ENCODE measurements around the gene PRDM12. TPM values are rescaled to one million over a fixed set of nuclear protein-coding genes. Genes with fewer than 3 reads are reported as not detected.
A peak's percentile ranks its signal among the peaks of the same experiment; 100 is the strongest.

The PRDM12 gene
- total RNA-seq, 3 donors from 2014 or later: not detected

DNA sequence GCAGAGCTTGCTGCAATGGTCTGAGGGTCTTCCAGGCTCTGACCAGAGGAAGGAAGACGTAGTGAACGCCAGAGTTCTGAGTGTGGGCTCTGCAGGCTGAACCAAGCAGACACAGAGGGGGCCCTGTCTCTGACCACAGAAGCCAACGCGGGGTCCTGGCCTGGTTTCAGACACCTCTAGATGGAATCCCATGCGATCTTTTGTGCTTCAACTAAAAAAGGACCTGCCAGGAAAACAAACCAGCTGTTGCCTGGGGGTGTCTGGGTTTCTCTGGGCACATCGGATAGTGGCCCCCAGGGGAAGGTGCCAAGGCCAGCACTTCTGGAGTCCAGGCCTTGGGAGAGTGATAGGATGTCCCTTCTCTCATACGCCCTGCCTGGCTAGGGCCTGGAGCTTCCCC is 12.9 kb downstream of the PRDM12 start:
- DNase-seq (ENCODE audit: low spot score in 2 of 2): no peak
- peaks cover 0 to 5% of the 10 kb centered on the region in 2 donors for H3K27me3 ChIP-seq
- peaks cover 0 to 4% of the 10 kb centered on the region in 2 donors for H3K4me1 ChIP-seq
- H3K4me3 ChIP-seq: no peak overlapping the region
- intact Hi-C loops (cut with DNase I; ENCODE audit: low total_unique reads): no loop called here
- H3K36me3 ChIP-seq: no peaks in the 10 kb centered on the region
- H3K9me3 ChIP-seq: no peaks in the 10 kb centered on the region
- no peak for TF ChIP-seq POLR2AphosphoS5 (IDR thresholded peaks at IDR 0.05)
- no peak for TF ChIP-seq POLR2A (IDR thresholded peaks at IDR 0.05)
- TF ChIP-seq, protein P1, sequence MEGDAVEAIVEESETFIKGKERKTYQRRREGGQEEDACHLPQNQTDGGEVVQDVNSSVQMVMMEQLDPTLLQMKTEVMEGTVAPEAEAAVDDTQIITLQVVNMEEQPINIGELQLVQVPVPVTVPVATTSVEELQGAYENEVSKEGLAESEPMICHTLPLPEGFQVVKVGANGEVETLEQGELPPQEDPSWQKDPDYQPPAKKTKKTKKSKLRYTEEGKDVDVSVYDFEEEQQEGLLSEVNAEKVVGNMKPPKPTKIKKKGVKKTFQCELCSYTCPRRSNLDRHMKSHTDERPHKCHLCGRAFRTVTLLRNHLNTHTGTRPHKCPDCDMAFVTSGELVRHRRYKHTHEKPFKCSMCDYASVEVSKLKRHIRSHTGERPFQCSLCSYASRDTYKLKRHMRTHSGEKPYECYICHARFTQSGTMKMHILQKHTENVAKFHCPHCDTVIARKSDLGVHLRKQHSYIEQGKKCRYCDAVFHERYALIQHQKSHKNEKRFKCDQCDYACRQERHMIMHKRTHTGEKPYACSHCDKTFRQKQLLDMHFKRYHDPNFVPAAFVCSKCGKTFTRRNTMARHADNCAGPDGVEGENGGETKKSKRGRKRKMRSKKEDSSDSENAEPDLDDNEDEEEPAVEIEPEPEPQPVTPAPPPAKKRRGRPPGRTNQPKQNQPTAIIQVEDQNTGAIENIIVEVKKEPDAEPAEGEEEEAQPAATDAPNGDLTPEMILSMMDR (IDR thresholded peaks at IDR 0.05): no peak
- H3K27ac ChIP-seq: no peak overlapping the region

DNA sequence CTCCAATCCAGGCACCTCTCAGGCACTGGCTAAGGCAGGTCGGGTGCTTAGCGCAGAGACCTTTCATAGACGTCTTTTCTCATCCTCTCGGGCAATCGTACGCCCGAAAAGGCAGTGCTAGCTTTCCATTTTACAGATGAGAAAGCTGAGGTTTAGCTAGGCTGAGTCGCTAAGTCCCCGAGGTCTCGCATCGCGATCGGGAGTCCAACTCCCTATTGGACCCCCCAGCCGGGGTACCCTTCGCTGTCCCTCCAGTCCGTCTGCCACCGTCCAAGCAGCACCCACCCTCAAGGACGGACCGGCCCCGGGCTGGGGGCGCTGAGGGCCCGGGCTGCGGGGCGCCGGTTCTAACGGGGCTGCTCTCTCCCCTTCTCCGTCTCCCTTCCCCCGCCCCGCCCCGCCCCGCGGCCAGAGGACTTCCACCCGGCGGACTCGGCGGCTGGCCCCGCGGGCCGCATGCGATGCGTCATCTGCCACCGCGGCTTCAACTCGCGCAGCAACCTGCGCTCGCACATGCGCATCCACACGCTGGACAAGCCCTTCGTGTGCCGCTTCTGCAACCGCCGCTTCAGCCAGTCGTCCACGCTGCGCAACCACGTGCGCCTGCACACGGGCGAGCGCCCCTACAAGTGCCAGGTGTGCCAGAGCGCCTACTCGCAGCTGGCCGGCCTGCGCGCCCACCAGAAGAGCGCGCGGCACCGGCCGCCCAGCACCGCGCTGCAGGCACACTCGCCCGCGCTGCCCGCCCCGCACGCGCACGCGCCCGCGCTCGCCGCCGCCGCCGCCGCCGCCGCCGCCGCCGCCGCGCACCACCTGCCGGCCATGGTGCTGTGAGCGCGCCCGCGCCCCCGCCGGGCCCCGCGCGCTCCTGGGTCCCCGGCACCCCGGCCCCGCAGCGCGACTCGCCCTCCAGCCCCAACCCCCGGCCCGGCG is 16.7 kb downstream of the PRDM12 start:
- H3K4me3 ChIP-seq: peak overlapping the region; percentile 42 to 81 (median 56)
- H3K9me3 ChIP-seq: peaks cover 0 to 5% of the 10 kb centered on the region in 2 donors
- H3K27ac ChIP-seq: no peak overlapping the region
- peaks cover 0 to 4% of the 10 kb centered on the region in 2 donors for H3K4me1 ChIP-seq
- peak; percentile 50 to 73 for DNase-seq (ENCODE audit: low spot score in 2 of 2)
- peaks cover 0 to 5% of the 10 kb centered on the region in 2 donors for H3K27me3 ChIP-seq
- no peaks in the 10 kb centered on the region for H3K36me3 ChIP-seq
- intact Hi-C loops (cut with DNase I; ENCODE audit: low total_unique reads): no loop called here
- TF ChIP-seq, protein P1 (IDR thresholded peaks at IDR 0.05): no peak
- TF ChIP-seq POLR2AphosphoS5 (IDR thresholded peaks at IDR 0.05): peak in 1 of 3 donors; percentile 10

DNA sequence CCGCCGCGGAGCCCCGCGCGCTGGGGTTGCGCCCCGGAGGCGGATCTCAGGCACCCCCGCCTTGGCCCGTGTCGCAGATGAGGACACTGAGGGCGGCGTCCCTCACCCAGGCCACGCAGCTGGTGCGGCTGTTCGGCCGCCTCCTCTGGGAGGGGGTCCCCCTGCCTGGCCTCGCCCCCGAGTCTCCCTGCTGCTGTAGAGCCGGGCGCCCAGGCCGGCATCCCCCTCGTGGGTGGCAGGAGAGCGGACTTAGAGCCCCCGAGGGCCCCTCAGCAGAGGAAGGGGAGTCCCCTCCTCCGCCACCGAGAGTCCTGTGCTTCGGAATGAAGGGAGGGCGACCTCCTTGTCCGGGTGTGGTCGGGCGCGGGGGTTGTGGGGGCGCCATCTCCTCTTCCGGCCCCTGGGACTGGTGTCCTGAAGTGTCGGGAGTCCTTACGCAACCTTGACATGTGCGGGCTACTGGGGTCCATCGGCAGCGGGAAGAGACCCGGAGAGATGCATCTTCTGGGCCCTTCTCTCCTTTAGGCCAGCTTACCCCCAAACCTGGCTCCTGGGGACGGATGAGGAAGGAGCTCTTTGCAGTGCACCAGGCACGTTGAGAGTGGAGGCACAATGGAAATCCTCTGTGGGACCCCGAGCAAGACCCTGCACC is 17.5 kb downstream of the PRDM12 start:
- H3K36me3 ChIP-seq: no peaks in the 10 kb centered on the region
- TF ChIP-seq, protein P1 (IDR thresholded peaks at IDR 0.05): no peak
- TF ChIP-seq POLR2AphosphoS5 (IDR thresholded peaks at IDR 0.05) (no peak), POLR2A (IDR thresholded peaks at IDR 0.05) (no peak)
- H3K9me3 ChIP-seq: peaks cover 0 to 5% of the 10 kb centered on the region in 2 donors
- H3K27ac ChIP-seq: no peak overlapping the region
- H3K27me3 ChIP-seq: peaks cover 0 to 5% of the 10 kb centered on the region in 2 donors
- peak overlapping the region; percentile 36 to 81 (median 56) for H3K4me3 ChIP-seq
- H3K4me1 ChIP-seq: peaks cover 0 to 4% of the 10 kb centered on the region in 2 donors
- no peak for DNase-seq (ENCODE audit: low spot score in 2 of 2)
- intact Hi-C loops (cut with DNase I; ENCODE audit: low total_unique reads): no loop called here

DNA sequence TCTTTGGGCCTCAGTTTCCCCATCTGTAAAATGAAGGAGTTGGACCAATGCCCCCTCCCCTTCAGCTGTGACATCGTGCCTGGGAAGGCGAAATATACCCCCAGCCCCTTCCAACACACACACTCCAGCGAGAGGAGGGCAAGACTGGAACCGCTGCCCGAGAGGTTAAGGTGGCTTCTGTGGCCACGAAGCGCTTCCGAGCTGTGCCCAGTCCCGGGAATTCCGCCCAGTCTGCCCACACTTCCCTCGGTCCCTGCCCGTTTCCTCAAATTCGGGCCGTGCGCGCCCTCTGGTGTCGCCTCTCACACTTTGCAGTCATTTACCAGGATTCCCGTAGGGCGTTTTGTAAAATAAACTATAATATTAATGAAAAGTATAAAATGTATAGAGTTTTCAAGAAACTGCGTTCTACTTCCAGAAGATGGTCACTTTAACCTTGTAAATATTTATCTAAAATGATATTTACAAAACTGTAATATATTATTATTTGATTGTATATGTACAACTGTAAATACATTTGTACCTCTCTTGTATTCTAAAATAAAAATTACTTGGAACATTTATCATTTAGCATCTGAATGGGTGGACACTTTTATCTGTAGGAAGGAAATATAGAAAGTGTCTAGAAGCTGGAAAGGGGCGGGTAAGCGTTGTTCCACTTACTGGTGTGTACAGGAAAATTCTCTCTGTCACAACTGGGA is 18.2 kb downstream of the PRDM12 start:
- Histone ChIP-seq H3K4me1 (peaks cover 0 to 4% of the 10 kb centered on the region in 2 donors), H3K27me3 (peaks cover 0 to 5% of the 10 kb centered on the region in 2 donors), H3K4me3 (peak overlapping the region; percentile 36 to 81 (median 56)), H3K27ac (no peak overlapping the region), H3K36me3 (no peaks in the 10 kb centered on the region), H3K9me3 (peaks cover 0 to 5% of the 10 kb centered on the region in 2 donors)
- no peak for TF ChIP-seq POLR2AphosphoS5 (IDR thresholded peaks at IDR 0.05)
- TF ChIP-seq, protein P1 (IDR thresholded peaks at IDR 0.05): peak; percentile 53 to 84 (median 75)
- intact Hi-C loops (cut with DNase I; ENCODE audit: low total_unique reads): no loop called here
- DNase-seq (ENCODE audit: low spot score in 2 of 2): peak; percentile 65 to 86

Measured in breast epithelium (tissue), 4 donors.